Astrocyte (in vitro differentiated cells and primary cell): ENCODE data around the gene FABP6. TPM values are rescaled to one million over a fixed set of nuclear protein-coding genes. Genes with fewer than 3 reads are reported as not detected.

Experiments used
- DNase-seq: peaks from one replicate; pipeline ENCODE4 v3.0.0-alpha.2; 2010; ENCODE audit warnings: low read depth
- FAIRE-seq: peaks from 2 replicates; lab custom pipeline; 2011; peaks lifted over from hg19 to GRCh38; lab: Jason Lieb, UNC
- H2AFZ ChIP-seq: 2 replicates; pipeline ENCODE4 v1.6.0; 2012; ENCODE audit warnings: low read depth, low read length, inconsistent platforms
- H3K27ac ChIP-seq: 2 replicates; pipeline ENCODE4 v1.5.1; 2011; ENCODE audit warnings: low read depth, low read length, inconsistent platforms
- H3K27me3 ChIP-seq: 2 replicates; pipeline ENCODE4 v1.6.0; 2011; ENCODE audit warnings: low read length, inconsistent platforms; ENCODE audit not compliant: insufficient read depth
- H3K36me3 ChIP-seq: 2 replicates; pipeline ENCODE4 v1.5.1; 2011; ENCODE audit warnings: low read length, inconsistent platforms; ENCODE audit not compliant: insufficient read depth
- H3K4me1 ChIP-seq: 2 replicates; pipeline ENCODE4 v1.5.1; 2011; ENCODE audit warnings: low read length, inconsistent platforms; ENCODE audit not compliant: insufficient read depth
- H3K4me2 ChIP-seq: 2 replicates; pipeline ENCODE4 v1.6.0; 2012; ENCODE audit warnings: low read length, inconsistent platforms
- H3K4me3 ChIP-seq: 2 replicates; pipeline ENCODE4 v1.5.1; 2011; ENCODE audit warnings: low read depth, mild to moderate bottlenecking, low read length, inconsistent platforms; ENCODE audit not compliant: insufficient read depth
- H3K79me2 ChIP-seq: 2 replicates; pipeline ENCODE4 v1.6.0; 2012; ENCODE audit warnings: mild to moderate bottlenecking, low read length, inconsistent platforms; ENCODE audit not compliant: insufficient read depth
- H3K9ac ChIP-seq: 2 replicates; pipeline ENCODE4 v1.6.0; 2012; ENCODE audit warnings: mild to moderate bottlenecking, low read length, inconsistent platforms
- H3K9me3 ChIP-seq: 2 replicates; pipeline ENCODE4 v1.5.1; 2012; ENCODE audit warnings: low read depth, mild to moderate bottlenecking, low read length, inconsistent platforms; ENCODE audit not compliant: insufficient read depth
- H4K20me1 ChIP-seq: 2 replicates; pipeline ENCODE4 v1.6.0; 2012; ENCODE audit warnings: low read length, inconsistent platforms; ENCODE audit not compliant: insufficient read depth
- H3K27ac Mint-ChIP-seq: one replicate; pipeline ENCODE4 v1.8.0; 2021; ENCODE audit warnings: mild to moderate bottlenecking, mixed read lengths; ENCODE audit not compliant: unreplicated experiment
- H3K27me3 Mint-ChIP-seq: one replicate; pipeline ENCODE4 v1.8.0; 2021; ENCODE audit warnings: low read depth, mixed read lengths; ENCODE audit not compliant: unreplicated experiment
- H3K36me3 Mint-ChIP-seq: one replicate; pipeline ENCODE4 v1.8.0; 2021; ENCODE audit warnings: low read depth, mixed read lengths; ENCODE audit not compliant: unreplicated experiment
- H3K4me1 Mint-ChIP-seq: one replicate; pipeline ENCODE4 v1.8.0; 2021; ENCODE audit warnings: low read depth, mixed read lengths; ENCODE audit not compliant: unreplicated experiment
- H3K4me3 Mint-ChIP-seq: one replicate; pipeline ENCODE4 v1.8.0; 2021; ENCODE audit warnings: mild to moderate bottlenecking, moderate library complexity, mixed read lengths; ENCODE audit not compliant: unreplicated experiment
- H3K9me3 Mint-ChIP-seq: one replicate; pipeline ENCODE4 v1.8.0; 2021; ENCODE audit warnings: mild to moderate bottlenecking, mixed read lengths; ENCODE audit not compliant: unreplicated experiment
- EZH2 ChIP-seq: IDR thresholded peaks from 2 replicates; pipeline ENCODE4 v1.6.1; 2012; ENCODE audit warnings: mild to moderate bottlenecking, low read length, inconsistent platforms; ENCODE audit not compliant: insufficient read depth
- total RNA-seq: library from RNA; stranded (reverse); gene quantifications from 2 replicates; pipeline ENCODE4 v1.2.1, GENCODE V29; 2021
- TF ChIP-seq, protein P1 (sequence below): IDR thresholded peaks from 2 replicates; pipeline ENCODE4 v1.5.1; 2011; ENCODE audit warnings: low read depth, mild to moderate bottlenecking, inconsistent platforms, low read length, moderate library complexity; ENCODE audit not compliant: insufficient read depth

The FABP6 gene
- total RNA-seq, 1 donor from 2014 or later: not detected

DNA sequence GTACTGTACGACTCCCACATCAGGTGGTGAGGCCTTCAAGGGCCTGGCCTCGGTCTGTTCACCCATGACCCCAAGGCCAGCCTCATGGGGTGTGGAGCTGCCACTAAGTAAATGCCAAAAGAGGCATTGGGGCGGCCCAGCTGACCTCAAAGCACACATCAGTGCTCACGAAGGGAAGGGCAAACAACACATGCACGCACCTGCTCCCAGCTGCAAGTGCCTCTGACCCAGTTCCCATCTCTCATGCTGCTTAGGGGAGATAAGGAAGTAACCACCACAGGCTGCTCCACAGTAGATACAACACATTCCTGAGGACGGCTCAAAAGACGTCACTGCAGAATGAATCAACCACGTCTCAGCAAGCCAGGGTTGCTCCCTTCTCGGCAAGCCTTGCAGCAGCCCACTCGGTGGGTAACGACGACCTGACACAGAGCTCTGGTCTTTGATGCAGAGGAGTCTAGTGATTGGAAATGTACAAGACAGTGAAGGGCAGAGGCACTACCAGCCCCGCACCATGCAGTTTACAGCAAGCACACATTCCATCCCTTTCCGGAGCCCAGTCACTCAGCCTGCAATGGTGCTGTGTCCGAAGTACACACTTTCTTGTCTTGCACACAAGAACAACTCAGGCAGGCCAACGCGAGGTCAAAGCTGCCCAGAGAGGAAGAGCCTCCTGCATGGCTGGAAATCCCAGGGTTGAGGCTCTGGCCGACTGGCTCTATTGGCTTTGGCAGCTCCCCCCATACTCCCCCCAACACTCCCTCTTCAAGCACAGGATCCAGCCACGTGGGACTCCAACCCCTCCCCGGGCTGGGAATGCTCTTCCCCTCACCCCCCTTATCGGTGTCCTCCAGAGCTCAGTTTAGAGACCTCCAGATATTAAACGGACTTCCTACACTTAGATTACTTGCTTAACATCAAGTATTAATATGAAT lies 31.8 kb downstream of the FABP6 start:
- H3K36me3 Mint-ChIP-seq: peaks cover 3% of the 10 kb centered on the region
- peaks cover 17% of the 10 kb centered on the region for H3K4me1 Mint-ChIP-seq
- Histone ChIP-seq H3K36me3 (no peaks in the 10 kb centered on the region), H3K9ac (peak overlapping the region; percentile 61), H3K27me3 (no peaks in the 10 kb centered on the region), H3K27ac (peak overlapping the region; percentile 76), H3K4me1 (peaks cover 16% of the 10 kb centered on the region), H3K9me3 (no peaks in the 10 kb centered on the region), H2AFZ (no peak overlapping the region), H4K20me1 (peaks cover 22% of the 10 kb centered on the region), H3K4me3 (no peak overlapping the region), H3K4me2 (peak overlapping the region; percentile 74), H3K79me2 (peaks cover 8% of the 10 kb centered on the region)
- FAIRE-seq (no peak), DNase-seq (peak; percentile 97)
- H3K9me3 Mint-ChIP-seq: no peaks in the 10 kb centered on the region
- peak overlapping the region; percentile 85 for H3K27ac Mint-ChIP-seq
- TF ChIP-seq EZH2: no peak
- TF ChIP-seq, protein P1, sequence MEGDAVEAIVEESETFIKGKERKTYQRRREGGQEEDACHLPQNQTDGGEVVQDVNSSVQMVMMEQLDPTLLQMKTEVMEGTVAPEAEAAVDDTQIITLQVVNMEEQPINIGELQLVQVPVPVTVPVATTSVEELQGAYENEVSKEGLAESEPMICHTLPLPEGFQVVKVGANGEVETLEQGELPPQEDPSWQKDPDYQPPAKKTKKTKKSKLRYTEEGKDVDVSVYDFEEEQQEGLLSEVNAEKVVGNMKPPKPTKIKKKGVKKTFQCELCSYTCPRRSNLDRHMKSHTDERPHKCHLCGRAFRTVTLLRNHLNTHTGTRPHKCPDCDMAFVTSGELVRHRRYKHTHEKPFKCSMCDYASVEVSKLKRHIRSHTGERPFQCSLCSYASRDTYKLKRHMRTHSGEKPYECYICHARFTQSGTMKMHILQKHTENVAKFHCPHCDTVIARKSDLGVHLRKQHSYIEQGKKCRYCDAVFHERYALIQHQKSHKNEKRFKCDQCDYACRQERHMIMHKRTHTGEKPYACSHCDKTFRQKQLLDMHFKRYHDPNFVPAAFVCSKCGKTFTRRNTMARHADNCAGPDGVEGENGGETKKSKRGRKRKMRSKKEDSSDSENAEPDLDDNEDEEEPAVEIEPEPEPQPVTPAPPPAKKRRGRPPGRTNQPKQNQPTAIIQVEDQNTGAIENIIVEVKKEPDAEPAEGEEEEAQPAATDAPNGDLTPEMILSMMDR: no peak
- H3K4me3 Mint-ChIP-seq: no peak overlapping the region
- no peaks in the 10 kb centered on the region for H3K27me3 Mint-ChIP-seq

DNA sequence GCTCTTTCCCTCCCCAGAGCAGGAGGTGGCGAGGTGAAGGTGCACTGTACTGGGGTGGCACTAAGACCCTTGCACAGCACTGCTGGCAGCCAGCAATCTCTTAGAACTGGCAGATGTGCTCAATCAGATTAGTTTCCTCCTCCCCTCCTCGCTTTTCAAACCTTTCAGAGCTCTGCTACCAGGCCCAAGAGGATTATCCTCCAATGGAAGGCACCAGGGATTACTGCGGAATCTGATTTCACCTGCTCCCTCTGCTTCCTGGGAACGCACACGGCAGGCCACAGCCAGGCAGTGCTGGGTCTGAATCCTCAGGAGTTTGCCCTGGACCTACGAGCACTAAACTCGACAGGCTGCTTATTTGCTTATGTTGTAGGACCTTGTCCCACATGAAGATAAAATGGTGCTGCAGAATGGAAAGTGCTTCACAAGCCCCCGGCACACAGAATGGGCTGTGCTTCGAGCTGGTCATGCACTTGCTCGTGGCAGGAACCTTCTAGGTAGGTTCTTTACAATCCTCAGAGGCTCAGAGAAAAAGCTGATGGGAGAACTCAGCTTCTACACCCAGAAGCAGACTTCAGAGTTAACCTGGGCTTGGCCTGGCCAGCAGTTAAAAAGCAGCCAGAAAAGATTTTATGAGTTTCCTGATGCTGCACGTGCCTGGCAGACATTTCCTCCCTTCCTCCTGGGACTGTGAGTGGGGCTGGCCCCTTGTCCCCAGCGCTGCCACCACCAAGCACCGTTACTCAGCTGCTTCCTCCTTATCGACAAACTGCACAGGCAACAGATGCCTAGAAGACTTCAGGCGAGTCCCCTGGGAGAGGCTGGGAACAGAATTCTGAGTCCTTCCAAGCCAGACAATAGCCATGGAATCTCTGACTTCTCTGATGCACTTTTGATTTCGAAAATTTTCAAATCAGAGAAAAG lies 33.1 kb downstream of the FABP6 start:
- no peak for DNase-seq
- no peak overlapping the region for H3K4me3 Mint-ChIP-seq

More for the DNA sequence above, 33.1 kb downstream of the FABP6 start:
- H3K9me3 ChIP-seq: no peaks in the 10 kb centered on the region
- H3K4me3 ChIP-seq: no peak overlapping the region
- Mint-ChIP-seq H3K4me1 (peaks cover 17% of the 10 kb centered on the region), H3K27me3 (no peaks in the 10 kb centered on the region), H3K27ac (peak overlapping the region; percentile 78), H3K9me3 (no peaks in the 10 kb centered on the region), H3K36me3 (peaks cover 5% of the 10 kb centered on the region)
- H3K79me2 ChIP-seq: peaks cover 8% of the 10 kb centered on the region
- no peak for TF ChIP-seq EZH2
- TF ChIP-seq, protein P1: no peak
- no peak overlapping the region for H3K9ac ChIP-seq
- no peak for FAIRE-seq
- no peaks in the 10 kb centered on the region for H3K36me3 ChIP-seq
- H3K27ac ChIP-seq: no peak overlapping the region
- H3K4me2 ChIP-seq: no peak overlapping the region
- peaks cover 25% of the 10 kb centered on the region for H4K20me1 ChIP-seq
- peaks cover 16% of the 10 kb centered on the region for H3K4me1 ChIP-seq
- H3K27me3 ChIP-seq: no peaks in the 10 kb centered on the region
- H2AFZ ChIP-seq: no peak overlapping the region
